DND-41 (cell line): ENCODE results near the gene FMN1.

Experiments used
- EZH2 ChIP-seq: IDR thresholded peaks from 3 replicates; pipeline ENCODE4 v1.6.1; 2012; ENCODE audit warnings: borderline replicate concordance, low read depth, mild to moderate bottlenecking, moderate library complexity, low read length, inconsistent platforms; ENCODE audit not compliant: severe bottlenecking
- TF ChIP-seq, protein P1 (sequence below): IDR thresholded peaks from 2 replicates; pipeline ENCODE4 v1.5.1; 2012; ENCODE audit warnings: borderline replicate concordance, low read length, moderate library complexity, mild to moderate bottlenecking; ENCODE audit not compliant: poor library complexity, severe bottlenecking; ENCODE audit errors: extremely low read depth

DNA sequence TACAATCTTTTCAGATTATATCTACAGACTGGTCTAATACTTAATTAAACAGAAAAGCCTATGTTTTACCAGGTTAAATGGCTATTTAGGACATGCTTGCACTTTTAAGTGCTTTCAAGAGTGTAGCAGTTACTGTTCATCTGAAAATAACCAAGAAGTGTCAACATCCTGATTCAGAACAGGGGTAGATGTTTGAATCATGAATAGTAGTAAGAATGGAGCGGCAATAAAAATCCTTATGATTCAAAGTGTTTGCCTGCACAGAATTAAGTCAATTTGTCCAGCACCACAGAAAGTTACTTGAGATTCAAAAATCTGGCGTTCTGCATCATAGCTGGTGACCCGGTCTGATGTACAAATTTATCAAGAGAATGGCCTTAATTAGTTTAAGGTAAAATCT, 428.4 kb downstream of the FMN1 start:
- TF ChIP-seq, protein P1, sequence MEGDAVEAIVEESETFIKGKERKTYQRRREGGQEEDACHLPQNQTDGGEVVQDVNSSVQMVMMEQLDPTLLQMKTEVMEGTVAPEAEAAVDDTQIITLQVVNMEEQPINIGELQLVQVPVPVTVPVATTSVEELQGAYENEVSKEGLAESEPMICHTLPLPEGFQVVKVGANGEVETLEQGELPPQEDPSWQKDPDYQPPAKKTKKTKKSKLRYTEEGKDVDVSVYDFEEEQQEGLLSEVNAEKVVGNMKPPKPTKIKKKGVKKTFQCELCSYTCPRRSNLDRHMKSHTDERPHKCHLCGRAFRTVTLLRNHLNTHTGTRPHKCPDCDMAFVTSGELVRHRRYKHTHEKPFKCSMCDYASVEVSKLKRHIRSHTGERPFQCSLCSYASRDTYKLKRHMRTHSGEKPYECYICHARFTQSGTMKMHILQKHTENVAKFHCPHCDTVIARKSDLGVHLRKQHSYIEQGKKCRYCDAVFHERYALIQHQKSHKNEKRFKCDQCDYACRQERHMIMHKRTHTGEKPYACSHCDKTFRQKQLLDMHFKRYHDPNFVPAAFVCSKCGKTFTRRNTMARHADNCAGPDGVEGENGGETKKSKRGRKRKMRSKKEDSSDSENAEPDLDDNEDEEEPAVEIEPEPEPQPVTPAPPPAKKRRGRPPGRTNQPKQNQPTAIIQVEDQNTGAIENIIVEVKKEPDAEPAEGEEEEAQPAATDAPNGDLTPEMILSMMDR: no peak
- TF ChIP-seq EZH2: no peak
